T47D (cell line): ENCODE measurements around the gene LRPPRC.
"Not testable (repeated sequence)": the region's sequence is repeated elsewhere in the genome, so short reads cannot be mapped to it uniquely, and the experiment has no call there.

ENCODE experiments used
- DNase-seq, 2 experiments: peaks; one replicate each; pipeline versions ENCODE4 v3.0.0 to v3.0.0-alpha.2; 2011 to 2012; ENCODE audit warnings: low read depth in 1 of 2, low spot score in 1 of 2
- JUND ChIP-seq: IDR thresholded peaks from 2 replicates; pipeline ENCODE4 v1.6.1; 2012; ENCODE audit warnings: low read depth
- in situ Hi-C: cut with HindIII; loops from 2 replicates; pipeline ENCODE4 v1.10.0; 2016; ENCODE audit warnings: low sequenced_read_pairs, low pct_unique_long_range_greater_than_20kb

Gene LRPPRC

DNA sequence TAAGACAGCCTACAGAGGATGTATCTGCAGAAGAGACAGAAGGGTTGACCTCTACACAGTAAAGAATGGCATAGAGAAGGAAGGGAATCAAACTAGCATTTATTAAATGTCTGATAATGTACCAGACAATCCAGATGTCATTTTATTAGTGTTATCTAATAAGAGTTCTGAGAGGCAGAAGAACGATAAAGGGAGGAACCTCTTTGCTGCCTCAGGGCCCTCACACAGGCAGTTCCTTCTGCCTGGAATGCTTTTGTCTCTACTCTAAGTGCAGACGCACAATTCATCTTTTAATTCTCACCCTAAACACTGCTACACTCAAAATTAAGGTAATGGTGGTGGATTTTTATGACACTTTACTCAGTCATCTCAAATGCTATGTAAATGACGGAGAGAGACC lies 64.5 kb downstream of the LRPPRC start:
- no peak for DNase-seq
- in situ Hi-C loops = no loop called here
- no peak for TF ChIP-seq JUND

DNA sequence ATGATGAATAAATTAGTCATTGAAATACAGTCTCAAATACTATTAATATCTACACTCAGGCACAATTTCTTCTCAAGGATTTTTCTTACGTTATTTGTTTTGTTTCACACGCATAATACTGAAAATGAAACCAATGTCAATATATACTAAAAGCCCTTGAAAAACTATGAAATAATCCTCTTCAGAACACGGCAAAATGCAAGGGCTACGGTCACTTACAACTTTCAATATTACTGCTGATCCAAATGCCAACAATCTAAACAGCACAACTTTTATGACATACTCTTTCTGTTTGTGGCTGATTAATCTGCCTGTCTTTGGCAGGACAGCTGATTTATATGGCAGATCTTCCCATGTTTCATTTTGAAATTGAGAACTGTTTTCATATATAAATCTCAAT lies 68.3 kb downstream of the LRPPRC start:
- TF ChIP-seq JUND = no peak
- in situ Hi-C loops = no loop called here
- DNase-seq = no peak

DNA sequence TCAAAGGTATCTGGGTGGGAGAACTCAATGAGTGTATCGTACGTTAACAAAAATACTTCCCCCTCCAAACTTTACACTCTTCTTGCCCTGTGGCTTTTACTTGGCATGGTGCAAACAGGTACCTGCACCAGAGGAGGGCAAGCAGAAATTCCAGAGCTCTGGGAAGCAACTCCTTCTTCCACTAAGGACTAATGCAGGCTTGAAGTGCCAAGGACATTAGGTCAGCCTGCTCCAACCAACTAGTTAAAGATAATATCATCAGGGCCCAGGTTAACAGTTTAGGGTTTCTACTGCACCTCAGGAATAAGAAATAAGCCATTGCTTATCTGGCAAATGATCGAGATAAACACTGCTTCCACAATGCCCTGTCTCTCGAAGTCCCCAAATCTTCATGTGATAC lies 70.4 kb downstream of the LRPPRC start:
- no peak for TF ChIP-seq JUND
- DNase-seq = peak in 1 of 2 experiments; percentile 1
- in situ Hi-C loops = no loop called here

DNA sequence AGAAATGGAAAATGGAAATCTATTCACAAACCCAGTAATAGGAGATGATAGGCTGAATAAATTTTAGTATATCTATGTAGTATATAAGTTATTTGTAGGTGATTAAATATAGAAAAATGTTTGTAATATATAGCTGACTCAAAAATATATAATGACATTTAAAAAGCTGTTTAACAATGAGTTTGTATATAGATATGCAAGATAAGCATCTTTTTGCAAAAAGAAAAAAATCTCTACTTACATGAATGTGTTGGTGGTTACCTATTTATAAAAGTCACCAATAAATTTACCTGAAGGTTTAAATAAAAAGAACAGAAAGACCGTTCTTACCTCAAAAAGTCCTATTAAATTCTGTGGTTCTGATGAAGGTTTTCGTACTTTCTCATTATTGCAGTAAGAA lies 71.3 kb downstream of the LRPPRC start:
- no peak for DNase-seq
- no peak for TF ChIP-seq JUND
- in situ Hi-C loops = no loop called here

GRCh38 chr2:43911136-43911790 lies 84.5 kb downstream of the LRPPRC start:
- in situ Hi-C loops = not testable (repeated sequence)

GRCh38 chr2:43906448-43907109 lies 89.2 kb downstream of the LRPPRC start:
- no peak for DNase-seq
- in situ Hi-C loops = no loop called here
- TF ChIP-seq JUND = no peak

More at GRCh38 chr2:43911136-43911790, 84.5 kb downstream of the LRPPRC start:
- DNase-seq = not testable (repeated sequence)

DNA sequence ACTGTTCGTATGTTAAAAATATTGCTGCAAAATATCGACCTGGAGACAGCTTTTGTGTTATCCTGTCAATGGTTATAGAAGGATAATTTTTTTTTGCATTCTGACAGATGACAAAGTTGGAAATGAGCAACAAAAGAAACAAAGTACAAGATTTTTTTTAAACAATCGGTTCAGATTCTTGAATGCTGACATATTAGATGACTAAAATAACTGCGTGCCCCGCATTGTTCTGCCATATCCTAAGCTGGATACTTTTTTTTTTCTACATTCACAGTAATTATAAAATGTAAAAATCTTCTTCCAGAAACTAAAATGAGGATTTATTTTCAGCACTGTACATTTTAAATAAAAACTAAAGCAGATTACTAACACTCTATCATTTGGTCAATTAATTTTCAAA lies 89.9 kb downstream of the LRPPRC start:
- DNase-seq = no peak
- in situ Hi-C loops = no loop called here
- TF ChIP-seq JUND = no peak

DNA sequence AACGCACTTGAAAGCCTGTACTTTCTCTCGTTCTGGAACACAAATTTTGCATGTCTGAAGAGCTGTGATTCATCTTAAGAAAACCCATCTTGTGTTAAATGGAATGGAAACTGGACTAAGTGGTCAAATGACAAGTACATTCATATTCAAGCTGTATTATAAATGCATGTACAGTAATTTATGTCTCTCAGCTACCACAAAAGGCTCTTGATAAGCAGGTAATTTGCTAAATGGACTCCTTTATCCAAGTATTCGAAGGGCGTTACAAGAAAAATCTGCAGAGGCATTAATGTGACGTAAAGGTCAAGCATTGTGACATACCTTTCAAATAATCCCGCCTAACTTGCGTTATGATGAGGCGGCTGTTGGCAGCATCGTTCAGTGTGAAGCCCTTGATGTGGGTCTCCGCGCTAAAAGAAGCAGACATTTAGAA lies 90.4 kb downstream of the LRPPRC start:
- in situ Hi-C loops = no loop called here
- DNase-seq = no peak
- no peak for TF ChIP-seq JUND

DNA sequence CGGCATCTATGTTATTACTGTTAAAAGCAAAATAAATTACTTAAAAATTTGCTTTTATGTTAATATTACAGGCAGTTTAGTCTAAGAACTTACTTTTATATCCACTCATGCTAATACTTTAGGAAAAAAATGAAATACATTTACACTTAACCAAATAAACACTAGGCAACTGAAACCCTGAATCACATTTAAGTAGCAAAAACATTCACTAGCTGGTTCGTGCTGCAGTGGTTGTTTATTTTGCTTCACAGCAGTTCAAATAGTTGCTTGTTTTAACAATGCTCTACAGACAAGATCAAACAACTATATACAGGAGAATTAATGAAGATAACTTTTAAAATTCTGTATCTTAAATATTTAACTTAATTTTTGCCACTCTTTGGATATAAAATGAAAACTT lies 96.2 kb downstream of the LRPPRC start:
- DNase-seq = no peak
- in situ Hi-C loops = no loop called here
- TF ChIP-seq JUND = no peak

- in situ Hi-C loops = no loop called here
- TF ChIP-seq JUND = no peak
- DNase-seq = no peak
Measured at GRCh38 chr2:43898838-43899346, 96.9 kb downstream of the LRPPRC start.

- DNase-seq = peak; percentile 8 to 56
- in situ Hi-C loops = no loop called here
- no peak for TF ChIP-seq JUND
Measured at GRCh38 chr2:43898134-43898837, 97.5 kb downstream of the LRPPRC start.

DNA sequence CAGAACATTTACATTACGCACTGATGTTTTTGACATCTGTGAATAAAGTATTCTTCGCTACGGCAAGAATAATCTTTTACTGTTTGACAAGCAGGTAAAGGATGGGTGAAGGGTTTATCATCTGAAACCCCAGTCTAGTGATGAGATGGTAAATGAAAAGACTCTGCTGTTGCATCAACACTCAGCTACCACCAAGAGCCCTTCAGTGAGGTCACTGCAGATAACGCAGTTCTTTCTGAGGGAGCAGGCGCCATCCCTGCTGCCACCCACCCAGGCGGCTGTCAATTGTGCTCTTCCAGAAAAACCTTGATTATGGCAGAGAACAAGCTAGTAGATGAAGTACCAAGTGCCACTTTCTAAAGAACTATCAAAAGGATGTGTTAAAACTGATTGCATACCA lies 98.3 kb downstream of the LRPPRC start:
- no peak for TF ChIP-seq JUND
- in situ Hi-C loops = no loop called here
- DNase-seq = no peak

DNA sequence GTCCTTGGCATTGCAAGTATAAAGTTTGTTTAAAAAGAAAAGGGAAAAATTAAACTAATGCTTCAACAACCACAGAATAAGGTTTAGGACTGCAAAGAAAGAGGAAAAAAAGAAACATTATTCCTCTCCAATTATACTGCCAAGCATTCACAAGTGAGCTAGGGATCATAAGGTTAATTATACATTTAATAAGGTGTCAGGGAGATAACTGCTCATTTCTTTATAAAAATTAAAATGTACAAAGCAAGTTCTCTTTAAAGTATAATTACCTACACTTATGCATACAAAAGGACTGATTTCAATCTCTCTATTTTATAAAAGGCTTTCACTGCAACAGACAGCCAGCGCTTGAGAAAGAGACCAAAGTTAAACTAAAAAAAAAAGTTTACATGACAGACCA lies 98.9 kb downstream of the LRPPRC start:
- TF ChIP-seq JUND = no peak
- no peak for DNase-seq
- in situ Hi-C loops = no loop called here

DNA sequence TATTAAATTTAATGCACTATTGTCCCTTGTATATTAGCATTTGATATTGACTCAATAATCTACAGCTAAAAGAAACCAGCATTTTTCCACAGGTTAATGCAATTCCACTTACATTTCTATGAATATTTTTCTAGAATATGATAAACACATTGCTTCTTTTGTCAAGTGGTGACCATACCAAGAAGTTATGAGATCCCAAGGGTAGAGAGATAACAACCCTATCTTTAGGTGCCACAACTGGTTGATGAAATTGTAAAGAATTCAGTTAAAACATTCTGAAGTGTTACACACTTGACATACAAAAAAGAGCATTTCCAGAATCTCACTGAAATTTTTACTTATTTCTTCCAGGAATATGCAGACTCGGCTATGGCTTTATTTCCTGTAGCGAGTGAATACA lies 101.0 kb downstream of the LRPPRC start:
- in situ Hi-C loops = no loop called here

More for the DNA sequence above, 101.0 kb downstream of the LRPPRC start:
- no peak for TF ChIP-seq JUND
- no peak for DNase-seq
